CD4-positive, alpha-beta T cell treated with Interleukin-6 for 4 hours (primary cell): ENCODE data around the gene SMARCAL1.

Experiments
- DNase-seq: peaks from one replicate; pipeline ENCODE4 v3.0.0-alpha.2; 2020; ENCODE audit warnings: mixed read lengths

The SMARCAL1 gene

GRCh38 chr2:216428618-216429350 is 16.5 kb downstream of the SMARCAL1 start:
- DNase-seq = no peak

GRCh38 chr2:216429428-216429827 is 17.1 kb downstream of the SMARCAL1 start:
- DNase-seq = no peak

- DNase-seq = no peak
These were observed 18.7 kb downstream of the SMARCAL1 start for GRCh38 chr2:216430811-216431530.

GRCh38 chr2:216431531-216431856 is 19.2 kb downstream of the SMARCAL1 start:
- no peak for DNase-seq

- no peak for DNase-seq
These were observed 24.1 kb downstream of the SMARCAL1 start for GRCh38 chr2:216436383-216436782.

GRCh38 chr2:216441308-216442010 is 29.2 kb downstream of the SMARCAL1 start:
- DNase-seq = no peak

GRCh38 chr2:216445501-216445900 is 33.2 kb downstream of the SMARCAL1 start:
- no peak for DNase-seq

- DNase-seq = no peak
These were observed 34.1 kb downstream of the SMARCAL1 start for GRCh38 chr2:216446343-216446742.

GRCh38 chr2:216447293-216447692 is 35.0 kb downstream of the SMARCAL1 start:
- DNase-seq = no peak

GRCh38 chr2:216448829-216449228 is 36.5 kb downstream of the SMARCAL1 start:
- no peak for DNase-seq

- DNase-seq = no peak
These were observed 38.1 kb downstream of the SMARCAL1 start for GRCh38 chr2:216450346-216450745.

- no peak for DNase-seq
These were observed 38.5 kb downstream of the SMARCAL1 start for GRCh38 chr2:216450784-216451183.

- DNase-seq = no peak
These were observed 41.8 kb downstream of the SMARCAL1 start for GRCh38 chr2:216453955-216454614.

GRCh38 chr2:216463148-216463547 is 50.9 kb downstream of the SMARCAL1 start:
- DNase-seq = no peak

GRCh38 chr2:216464104-216464720 is 51.9 kb downstream of the SMARCAL1 start:
- no peak for DNase-seq

- no peak for DNase-seq
These were observed 53.4 kb downstream of the SMARCAL1 start for GRCh38 chr2:216465579-216466195.

- DNase-seq = no peak
These were observed 55.6 kb downstream of the SMARCAL1 start for GRCh38 chr2:216467845-216468244.

GRCh38 chr2:216469661-216470060 is 57.4 kb downstream of the SMARCAL1 start:
- DNase-seq = no peak

- DNase-seq = no peak
These were observed 60.9 kb downstream of the SMARCAL1 start for GRCh38 chr2:216473187-216473586.

GRCh38 chr2:216474925-216475670 is 62.8 kb downstream of the SMARCAL1 start:
- DNase-seq = peak; percentile 19

GRCh38 chr2:216475767-216476166 is 63.5 kb downstream of the SMARCAL1 start:
- no peak for DNase-seq
